HEK293 (cell line): Measurements from ENCODE around the gene NUDCD3.

Experiments used
- ATF2 ChIP-seq: fragments of 450-650 bp; formaldehyde crosslinking; IDR thresholded peaks from 2 replicates; pipeline ENCODE4 v1.5.1; 2016; ENCODE audit warnings: missing biosample characterization, missing genetic modification characterization, low read depth
- EGR2 ChIP-seq: fragments of 450-650 bp; formaldehyde crosslinking; IDR thresholded peaks from 2 replicates; pipeline ENCODE4 v1.5.1; 2016; ENCODE audit warnings: low read depth, missing biosample characterization, missing genetic modification characterization
- HOXA7 ChIP-seq: sonication (generic); formaldehyde crosslinking; IDR thresholded peaks from 2 replicates; pipeline ENCODE4 v1.8.1; 2022; ENCODE audit warnings: missing genetic modification reagents, borderline replicate concordance
- PBX3 ChIP-seq: sonication (generic); formaldehyde crosslinking; IDR thresholded peaks from 2 replicates; pipeline ENCODE4 v1.8.1; 2022; ENCODE audit warnings: mild to moderate bottlenecking, moderate library complexity, missing genetic modification reagents
- SP3 ChIP-seq: fragments of 450-650 bp; formaldehyde crosslinking; IDR thresholded peaks from 2 replicates; pipeline ENCODE4 v1.5.1; 2016; ENCODE audit warnings: missing biosample characterization, missing genetic modification characterization
- ZNF112 ChIP-seq: fragments of 450-650 bp; formaldehyde crosslinking; IDR thresholded peaks from 2 replicates; pipeline ENCODE4 v1.5.0; 2017; ENCODE audit warnings: missing biosample characterization, missing genetic modification characterization
- ZNF133 ChIP-seq: fragments of 450-650 bp; formaldehyde crosslinking; IDR thresholded peaks from 2 replicates; pipeline ENCODE4 v1.5.1; 2016; ENCODE audit warnings: missing biosample characterization, missing genetic modification characterization
- ZNF175 ChIP-seq: fragments of 450-650 bp; formaldehyde crosslinking; IDR thresholded peaks from 2 replicates; pipeline ENCODE4 v1.5.1; 2016; ENCODE audit warnings: missing biosample characterization, missing genetic modification characterization
- ZNF221 ChIP-seq: fragments of 450-650 bp; formaldehyde crosslinking; IDR thresholded peaks from 2 replicates; pipeline ENCODE4 v1.5.1; 2017; ENCODE audit warnings: missing biosample characterization, missing genetic modification characterization, borderline replicate concordance
- ZNF274 ChIP-seq, 2 experiments: fragments of 200-500 bp in 1 of 2; fragments of 450-650 bp in 1 of 2; sonication (Bioruptor generic) in 1 of 2; formaldehyde crosslinking in 1 of 2; IDR thresholded peaks; 2 replicates each; pipeline versions ENCODE4 v1.5.1 to v1.6.1; 2014 to 2016; ENCODE audit warnings: borderline replicate concordance in 1 of 2, inconsistent platforms in 1 of 2, low read length in 1 of 2, missing biosample characterization in 1 of 2, missing genetic modification characterization in 1 of 2
- ZNF610 ChIP-seq: fragments of 450-650 bp; formaldehyde crosslinking; IDR thresholded peaks from 2 replicates; pipeline ENCODE4 v1.5.1; 2016; ENCODE audit warnings: missing biosample characterization, missing genetic modification characterization, borderline replicate concordance
- TF ChIP-seq, protein P1 (sequence below): fragments of 450-650 bp; formaldehyde crosslinking; IDR thresholded peaks from 2 replicates; pipeline ENCODE4 v1.5.1; 2016; ENCODE audit warnings: missing biosample characterization, missing genetic modification characterization
- TF ChIP-seq, protein P2 (sequence below): fragments of 450-650 bp; formaldehyde crosslinking; IDR thresholded peaks from 2 replicates; pipeline ENCODE4 v1.5.1; 2016; ENCODE audit warnings: missing biosample characterization, missing genetic modification characterization

DNA sequence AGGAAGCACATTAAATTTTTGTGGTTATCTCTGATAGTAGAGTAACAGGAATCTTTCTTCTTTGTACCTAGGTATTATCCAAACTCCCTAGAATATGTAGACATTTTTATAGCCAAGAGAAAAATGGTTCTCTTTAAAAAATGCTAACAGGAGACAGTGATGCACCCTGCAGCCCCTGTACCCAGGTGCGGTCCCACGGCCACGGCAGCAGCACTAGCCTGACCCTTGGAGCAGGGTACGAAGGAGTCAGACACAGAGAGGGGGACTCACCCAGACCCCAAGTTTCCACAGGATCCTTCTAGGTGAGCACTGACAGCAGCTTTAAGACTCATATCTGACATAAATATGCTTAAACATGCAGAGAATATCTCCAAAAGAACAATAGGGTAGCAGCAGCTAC, 60.4 kb downstream of the NUDCD3 start:
- TF ChIP-seq PBX3 (CRISPR knock-in tag) (no peak), ZNF221 (tag by site-specific recombination) (no peak), ZNF175 (no peak), HOXA7 (CRISPR knock-in tag) (no peak), ZNF112 (tag by site-specific recombination) (no peak), ZNF610 (tag by site-specific recombination) (no peak), ZNF133 (tag by site-specific recombination) (no peak), SP3 (tag by site-specific recombination) (no peak), EGR2 (tag by site-specific recombination) (no peak), ATF2 (tag by site-specific recombination) (no peak), ZNF274 (IDR thresholded peaks at IDR 0.05; ENCODE audit: low read length) (no peak), ZNF274 (tag by site-specific recombination; IDR thresholded peaks at IDR 0.05; ENCODE audit: borderline replicate concordance) (no peak)
- TF ChIP-seq, protein P1, sequence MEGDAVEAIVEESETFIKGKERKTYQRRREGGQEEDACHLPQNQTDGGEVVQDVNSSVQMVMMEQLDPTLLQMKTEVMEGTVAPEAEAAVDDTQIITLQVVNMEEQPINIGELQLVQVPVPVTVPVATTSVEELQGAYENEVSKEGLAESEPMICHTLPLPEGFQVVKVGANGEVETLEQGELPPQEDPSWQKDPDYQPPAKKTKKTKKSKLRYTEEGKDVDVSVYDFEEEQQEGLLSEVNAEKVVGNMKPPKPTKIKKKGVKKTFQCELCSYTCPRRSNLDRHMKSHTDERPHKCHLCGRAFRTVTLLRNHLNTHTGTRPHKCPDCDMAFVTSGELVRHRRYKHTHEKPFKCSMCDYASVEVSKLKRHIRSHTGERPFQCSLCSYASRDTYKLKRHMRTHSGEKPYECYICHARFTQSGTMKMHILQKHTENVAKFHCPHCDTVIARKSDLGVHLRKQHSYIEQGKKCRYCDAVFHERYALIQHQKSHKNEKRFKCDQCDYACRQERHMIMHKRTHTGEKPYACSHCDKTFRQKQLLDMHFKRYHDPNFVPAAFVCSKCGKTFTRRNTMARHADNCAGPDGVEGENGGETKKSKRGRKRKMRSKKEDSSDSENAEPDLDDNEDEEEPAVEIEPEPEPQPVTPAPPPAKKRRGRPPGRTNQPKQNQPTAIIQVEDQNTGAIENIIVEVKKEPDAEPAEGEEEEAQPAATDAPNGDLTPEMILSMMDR (tag by site-specific recombination), result no peak
- TF ChIP-seq, protein P2, sequence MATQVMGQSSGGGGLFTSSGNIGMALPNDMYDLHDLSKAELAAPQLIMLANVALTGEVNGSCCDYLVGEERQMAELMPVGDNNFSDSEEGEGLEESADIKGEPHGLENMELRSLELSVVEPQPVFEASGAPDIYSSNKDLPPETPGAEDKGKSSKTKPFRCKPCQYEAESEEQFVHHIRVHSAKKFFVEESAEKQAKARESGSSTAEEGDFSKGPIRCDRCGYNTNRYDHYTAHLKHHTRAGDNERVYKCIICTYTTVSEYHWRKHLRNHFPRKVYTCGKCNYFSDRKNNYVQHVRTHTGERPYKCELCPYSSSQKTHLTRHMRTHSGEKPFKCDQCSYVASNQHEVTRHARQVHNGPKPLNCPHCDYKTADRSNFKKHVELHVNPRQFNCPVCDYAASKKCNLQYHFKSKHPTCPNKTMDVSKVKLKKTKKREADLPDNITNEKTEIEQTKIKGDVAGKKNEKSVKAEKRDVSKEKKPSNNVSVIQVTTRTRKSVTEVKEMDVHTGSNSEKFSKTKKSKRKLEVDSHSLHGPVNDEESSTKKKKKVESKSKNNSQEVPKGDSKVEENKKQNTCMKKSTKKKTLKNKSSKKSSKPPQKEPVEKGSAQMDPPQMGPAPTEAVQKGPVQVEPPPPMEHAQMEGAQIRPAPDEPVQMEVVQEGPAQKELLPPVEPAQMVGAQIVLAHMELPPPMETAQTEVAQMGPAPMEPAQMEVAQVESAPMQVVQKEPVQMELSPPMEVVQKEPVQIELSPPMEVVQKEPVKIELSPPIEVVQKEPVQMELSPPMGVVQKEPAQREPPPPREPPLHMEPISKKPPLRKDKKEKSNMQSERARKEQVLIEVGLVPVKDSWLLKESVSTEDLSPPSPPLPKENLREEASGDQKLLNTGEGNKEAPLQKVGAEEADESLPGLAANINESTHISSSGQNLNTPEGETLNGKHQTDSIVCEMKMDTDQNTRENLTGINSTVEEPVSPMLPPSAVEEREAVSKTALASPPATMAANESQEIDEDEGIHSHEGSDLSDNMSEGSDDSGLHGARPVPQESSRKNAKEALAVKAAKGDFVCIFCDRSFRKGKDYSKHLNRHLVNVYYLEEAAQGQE, result no peak
